NCI-H2081 (cell line): ENCODE results near the gene PACC1.

Experiments used
- DNase-seq, 2 experiments: peaks; one replicate each; lab custom pipeline; 2025; lab: John Stamatoyannopoulos, UW

PACC1 gene

GRCh38 chr1:212414328-212415106 is at the start of gene PACC1:
PACC1 (minus strand) TSS chr1:212414886; CDS start chr1:212414757, 129 bp downstream.
- DNase-seq = peak; percentile 91 to 96

- DNase-seq = no peak
Measured at GRCh38 chr1:212463565-212464285, 49.0 kb upstream of the PACC1 start.

- DNase-seq = no peak
Measured at GRCh38 chr1:212461916-212462660, 47.4 kb upstream of the PACC1 start.

- no peak for DNase-seq
Measured at GRCh38 chr1:212460376-212460775, 45.7 kb upstream of the PACC1 start.

GRCh38 chr1:212459656-212460055 is 45.0 kb upstream of the PACC1 start:
- no peak for DNase-seq

- DNase-seq = no peak
Measured at GRCh38 chr1:212458817-212459216, 44.1 kb upstream of the PACC1 start.

GRCh38 chr1:212457740-212458338 is 43.2 kb upstream of the PACC1 start:
- peak; percentile 79 for DNase-seq

GRCh38 chr1:212455803-212456528 is 41.3 kb upstream of the PACC1 start:
- peak; percentile 76 to 77 for DNase-seq

- no peak for DNase-seq
Measured at GRCh38 chr1:212455401-212455800, 40.7 kb upstream of the PACC1 start.

GRCh38 chr1:212454741-212455140 is 40.1 kb upstream of the PACC1 start:
- no peak for DNase-seq

GRCh38 chr1:212453156-212453857 is 38.6 kb upstream of the PACC1 start:
- no peak for DNase-seq

GRCh38 chr1:212452323-212453155 is 37.9 kb upstream of the PACC1 start:
- no peak for DNase-seq

GRCh38 chr1:212451416-212452322 is 37.0 kb upstream of the PACC1 start:
- no peak for DNase-seq

- DNase-seq = no peak
Measured at GRCh38 chr1:212450331-212450881, 35.7 kb upstream of the PACC1 start.

- no peak for DNase-seq
Measured at GRCh38 chr1:212447478-212447877, 32.8 kb upstream of the PACC1 start.

GRCh38 chr1:212446333-212446732 is 31.6 kb upstream of the PACC1 start:
- DNase-seq = no peak

- DNase-seq = no peak
Measured at GRCh38 chr1:212442408-212442807, 27.7 kb upstream of the PACC1 start.

GRCh38 chr1:212440419-212440818 is 25.7 kb upstream of the PACC1 start:
- DNase-seq = no peak

- DNase-seq = no peak
Measured at GRCh38 chr1:212438831-212439237, 24.1 kb upstream of the PACC1 start.
